Measurements from ENCODE around the gene SEC14L1.
"Not testable (repeated sequence)": the region's sequence is repeated elsewhere in the genome, so short reads cannot be mapped to it uniquely, and the experiment has no call there.

SEC14L1 gene

GRCh38 chr17:77107506-77108433 lies 33.0 kb upstream of the SEC14L1 start:
- H3K9me3 ChIP-seq (ENCODE audit: severe bottlenecking), result peaks cover 4% of the 10 kb centered on the region
- TF ChIP-seq, protein P1, sequence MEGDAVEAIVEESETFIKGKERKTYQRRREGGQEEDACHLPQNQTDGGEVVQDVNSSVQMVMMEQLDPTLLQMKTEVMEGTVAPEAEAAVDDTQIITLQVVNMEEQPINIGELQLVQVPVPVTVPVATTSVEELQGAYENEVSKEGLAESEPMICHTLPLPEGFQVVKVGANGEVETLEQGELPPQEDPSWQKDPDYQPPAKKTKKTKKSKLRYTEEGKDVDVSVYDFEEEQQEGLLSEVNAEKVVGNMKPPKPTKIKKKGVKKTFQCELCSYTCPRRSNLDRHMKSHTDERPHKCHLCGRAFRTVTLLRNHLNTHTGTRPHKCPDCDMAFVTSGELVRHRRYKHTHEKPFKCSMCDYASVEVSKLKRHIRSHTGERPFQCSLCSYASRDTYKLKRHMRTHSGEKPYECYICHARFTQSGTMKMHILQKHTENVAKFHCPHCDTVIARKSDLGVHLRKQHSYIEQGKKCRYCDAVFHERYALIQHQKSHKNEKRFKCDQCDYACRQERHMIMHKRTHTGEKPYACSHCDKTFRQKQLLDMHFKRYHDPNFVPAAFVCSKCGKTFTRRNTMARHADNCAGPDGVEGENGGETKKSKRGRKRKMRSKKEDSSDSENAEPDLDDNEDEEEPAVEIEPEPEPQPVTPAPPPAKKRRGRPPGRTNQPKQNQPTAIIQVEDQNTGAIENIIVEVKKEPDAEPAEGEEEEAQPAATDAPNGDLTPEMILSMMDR (IDR thresholded peaks at IDR 0.05; ENCODE audit: low read depth, low read length), result no peak
- H3K27me3 ChIP-seq (ENCODE audit: insufficient read depth, low read depth, severe bottlenecking), result no peaks in the 10 kb centered on the region
- no peaks in the 10 kb centered on the region for H3K36me3 ChIP-seq
- no peak for DNase-seq
- no peak overlapping the region for H3K27ac ChIP-seq
- H3K4me3 ChIP-seq (ENCODE audit: low read depth, low read length), result no peak overlapping the region

- H3K4me3 ChIP-seq (ENCODE audit: low read depth, low read length), result no peak overlapping the region
- no peak for DNase-seq
- H3K27ac ChIP-seq, result no peak overlapping the region
- TF ChIP-seq, protein P1 (IDR thresholded peaks at IDR 0.05; ENCODE audit: low read depth, low read length), result no peak
- no peaks in the 10 kb centered on the region for H3K27me3 ChIP-seq (ENCODE audit: insufficient read depth, low read depth, severe bottlenecking)
- H3K36me3 ChIP-seq, result no peaks in the 10 kb centered on the region
- peaks cover 4% of the 10 kb centered on the region for H3K9me3 ChIP-seq (ENCODE audit: severe bottlenecking)
Observed at GRCh38 chr17:77109159-77109759, 31.5 kb upstream of the SEC14L1 start.

DNA sequence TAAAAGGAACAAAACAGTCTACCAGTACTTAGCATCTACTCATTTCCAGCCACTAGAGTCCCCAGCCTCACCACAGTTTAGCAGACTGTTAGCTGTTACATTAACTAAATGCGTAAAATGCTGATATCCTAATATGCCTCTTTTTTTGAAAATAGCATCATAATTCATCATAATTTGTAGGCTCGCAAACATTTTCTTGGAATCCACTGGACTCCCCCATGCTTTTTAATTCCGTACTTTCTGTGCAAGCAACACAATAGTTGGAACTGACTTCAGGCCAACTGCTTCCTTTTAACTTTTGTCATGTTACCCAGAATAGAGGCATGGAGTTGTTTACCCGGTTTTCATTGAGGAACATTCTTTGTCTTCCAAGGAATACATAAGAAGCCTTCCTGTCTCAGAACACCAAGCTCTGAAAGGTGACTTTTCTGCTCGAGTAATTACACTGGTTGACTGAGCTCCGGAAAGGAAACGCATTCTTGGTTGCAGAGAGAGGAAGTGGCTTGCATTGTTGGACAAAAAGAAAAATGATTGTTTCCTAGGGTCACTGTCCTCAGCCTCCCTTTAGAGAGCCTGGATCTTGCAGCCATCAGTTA lies 30.9 kb upstream of the SEC14L1 start:
- Histone ChIP-seq H3K4me3 (ENCODE audit: low read depth, low read length) (no peak overlapping the region), H3K9me3 (ENCODE audit: severe bottlenecking) (peaks cover 4% of the 10 kb centered on the region), H3K27me3 (ENCODE audit: insufficient read depth, low read depth, severe bottlenecking) (no peaks in the 10 kb centered on the region), H3K36me3 (no peaks in the 10 kb centered on the region), H3K27ac (no peak overlapping the region)
- TF ChIP-seq, protein P1 (IDR thresholded peaks at IDR 0.05; ENCODE audit: low read depth, low read length), result no peak
- DNase-seq, result no peak

DNA sequence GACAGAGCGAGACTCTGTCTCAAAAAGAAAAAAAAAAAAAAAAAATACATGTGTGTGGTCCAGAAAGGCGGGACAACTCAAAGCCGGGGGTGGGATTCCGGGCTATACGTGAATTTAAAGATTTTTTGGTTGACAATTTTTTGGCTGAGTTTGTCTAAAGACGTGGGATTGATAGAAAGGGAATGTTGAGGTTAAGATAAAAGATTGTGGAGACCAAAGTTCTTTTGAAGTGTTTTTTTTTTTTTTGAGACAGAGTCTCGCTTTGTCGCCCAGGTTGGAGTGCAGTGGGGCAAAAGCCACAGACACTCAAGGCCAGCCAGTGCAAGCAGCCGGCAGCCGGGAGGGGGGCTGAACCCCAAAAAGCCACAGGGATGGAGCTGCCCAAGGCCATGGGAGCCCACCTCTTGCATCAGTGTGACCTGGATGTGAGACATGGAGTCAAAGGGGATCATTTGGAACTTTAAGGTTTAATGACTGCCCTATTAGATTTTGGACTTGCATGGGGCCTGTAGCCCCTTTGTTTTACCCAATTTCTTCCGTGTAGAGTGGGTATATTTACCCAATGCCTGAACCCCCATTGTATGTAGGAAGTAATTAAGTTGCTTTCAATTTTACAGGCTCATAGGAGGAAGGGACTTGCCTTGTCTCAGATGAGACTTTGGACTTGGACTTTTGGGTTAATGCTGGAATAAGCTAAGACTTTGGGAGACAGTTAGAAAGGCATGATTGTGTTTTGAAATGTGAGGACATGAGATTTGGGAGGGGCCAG lies 29.4 kb upstream of the SEC14L1 start:
- H3K9me3 ChIP-seq (ENCODE audit: severe bottlenecking); DNase-seq; H3K27ac ChIP-seq; H3K4me3 ChIP-seq (ENCODE audit: low read depth, low read length); H3K27me3 ChIP-seq (ENCODE audit: insufficient read depth, low read depth, severe bottlenecking); H3K36me3 ChIP-seq: not testable (repeated sequence)

DNA sequence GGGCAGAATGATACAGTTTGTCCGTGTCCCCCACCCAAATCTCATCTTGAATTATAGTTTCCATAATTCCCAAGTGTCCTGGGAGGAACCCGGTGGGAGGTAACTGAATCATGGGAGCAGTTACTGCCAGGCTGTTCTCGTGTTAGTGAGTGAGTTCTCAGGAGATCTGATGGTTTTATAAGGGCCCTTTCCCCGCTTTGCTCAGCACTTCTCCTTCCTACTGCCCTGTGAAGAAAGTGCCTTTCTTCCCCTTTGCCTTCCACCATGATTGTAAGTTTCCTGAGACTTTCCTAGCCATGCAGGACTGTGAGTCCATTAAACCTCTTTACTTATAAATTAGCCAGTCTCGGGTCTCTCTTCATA lies 28.9 kb upstream of the SEC14L1 start:
- Histone ChIP-seq H3K4me3 (ENCODE audit: low read depth, low read length) (no peak overlapping the region), H3K36me3 (no peaks in the 10 kb centered on the region), H3K27me3 (ENCODE audit: insufficient read depth, low read depth, severe bottlenecking) (no peaks in the 10 kb centered on the region), H3K27ac (no peak overlapping the region), H3K9me3 (ENCODE audit: severe bottlenecking) (no peaks in the 10 kb centered on the region)
- no peak for DNase-seq
- TF ChIP-seq, protein P1 (IDR thresholded peaks at IDR 0.05; ENCODE audit: low read depth, low read length), result no peak

GRCh38 chr17:77115510-77115909 lies 25.3 kb upstream of the SEC14L1 start:
- Histone ChIP-seq H3K4me3 (ENCODE audit: low read depth, low read length) (no peak overlapping the region), H3K36me3 (no peaks in the 10 kb centered on the region), H3K27ac (no peak overlapping the region), H3K9me3 (ENCODE audit: severe bottlenecking) (no peaks in the 10 kb centered on the region), H3K27me3 (ENCODE audit: insufficient read depth, low read depth, severe bottlenecking) (no peaks in the 10 kb centered on the region)
- TF ChIP-seq, protein P1 (IDR thresholded peaks at IDR 0.05; ENCODE audit: low read depth, low read length), result no peak
- no peak for DNase-seq
